Spleen (tissue), 11 donors: Measurements from ENCODE around the gene PACSIN3. TPM values are rescaled to one million over a fixed set of nuclear protein-coding genes. Genes with fewer than 3 reads are reported as not detected.

Experiments used
- DNase-seq: peaks from one replicate; pipeline ENCODE4 v3.0.0-alpha.2; 2020
- H3K27ac ChIP-seq, 8 donors: fragments of 200-600 bp; sonication (generic) in 7 of 8; 1 replicate in 4 of 8; 2 replicates in 4 of 8; pipeline versions ENCODE4 v1.5.0 to v1.8.0; 2016 to 2021; ENCODE audit warnings: inconsistent platforms in 4 of 8, mild to moderate bottlenecking in 4 of 8, moderate library complexity in 1 of 8
- H3K27me3 ChIP-seq, 7 donors: fragments of 200-600 bp; sonication (generic) in 6 of 7; replicated peaks in 1 of 7; 1 replicate in 4 of 7; 2 replicates in 3 of 7; pipeline versions ENCODE4 v1.5.0 to v1.8.0; 2016 to 2021; ENCODE audit warnings: inconsistent platforms in 3 of 7, mild to moderate bottlenecking in 1 of 7
- H3K36me3 ChIP-seq, 6 donors: fragments of 200-600 bp; sonication (generic) in 5 of 6; 1 replicate in 4 of 6; 2 replicates in 2 of 6; pipeline versions ENCODE4 v1.5.0 to v1.8.0; 2016 to 2021; ENCODE audit warnings: inconsistent platforms in 2 of 6
- H3K4me1 ChIP-seq, 6 donors: fragments of 200-600 bp; sonication (generic) in 5 of 6; 1 replicate in 3 of 6; 2 replicates in 3 of 6; pipeline versions ENCODE4 v1.5.0 to v1.8.0; 2016 to 2021; ENCODE audit warnings: inconsistent platforms in 3 of 6
- H3K4me3 ChIP-seq, 8 donors: fragments of 200-600 bp; sonication (generic) in 7 of 8; 1 replicate in 4 of 8; 2 replicates in 4 of 8; pipeline versions ENCODE4 v1.5.0 to v1.8.0; 2016 to 2021; ENCODE audit warnings: inconsistent platforms in 4 of 8, mild to moderate bottlenecking in 4 of 8, moderate library complexity in 2 of 8
- H3K9me3 ChIP-seq, 8 donors: fragments of 200-600 bp; sonication (generic) in 7 of 8; 1 replicate in 4 of 8; 2 replicates in 4 of 8; pipeline versions ENCODE4 v1.5.0 to v1.8.0; 2016 to 2021; ENCODE audit warnings: inconsistent platforms in 4 of 8
- POLR2A ChIP-seq, 3 donors: fragments of 450-650 bp; IDR thresholded peaks; one replicate each; pipeline ENCODE4 v1.5.1; 2017; ENCODE audit warnings: antibody characterized with exemption in 3 of 3, mild to moderate bottlenecking in 1 of 3
- POLR2AphosphoS5 ChIP-seq, 3 donors: sonication (generic); formaldehyde crosslinking; IDR thresholded peaks; one replicate each; pipeline ENCODE4 v1.5.1; 2017; ENCODE audit warnings: antibody characterized with exemption in 3 of 3
- WGBS, 5 donors: extraction: QIAGEN DNeasy Blood & Tissue Kit in 3 of 5; methylation state at CpG; one replicate each; pipeline versions ENCODE4 v1.1.5 to v1.1.7; 2013 to 2018; 5-methylcytosine and 5-hydroxymethylcytosine counted together
- intact Hi-C: fragments of 100-400 bp; cut with DNase I; formaldehyde crosslinking; loops from one replicate; pipeline ENCODE4 v1.15.0; 2023; ENCODE audit warnings: low total_unique reads
- microRNA-seq, 3 donors: library from miRNA; unstranded; fragments of <30 nt; microRNA quantifications; one replicate each; pipeline versions ENCODE4 to v1.1.0, GENCODE V29; 2019 to 2020
- polyA plus RNA-seq, 3 donors: library from polyadenylated mRNA; stranded (reverse); fragments of 200-250 nt; gene quantifications; one replicate each; pipeline ENCODE4 v1.2.1, GENCODE V29; 2013
- small RNA-seq, 4 donors: library from RNA; depleted of rRNA; stranded (forward); fragments of <200 nt; gene quantifications; one replicate each; pipeline ENCODE3, GENCODE V24; 2016
- total RNA-seq, 7 donors: library from RNA; depleted of rRNA in 3 of 7; stranded (reverse); fragments of >200 nt in 3 of 7; fragmentation: NEBNext Ultra II Directional in 4 of 7; extraction: Animal tissue kit (Norgen Biotek cat#: 25700) in 4 of 7; gene quantifications; one replicate each; pipeline versions ENCODE4 v1.1.0 to v1.2.1, GENCODE V29; 2016 to 2021
- TF ChIP-seq, protein P1 (sequence below), 11 experiments: fragments of 200-600 bp in 7 of 11; fragments of 450-650 bp in 4 of 11; sonication (generic) in 4 of 11; IDR thresholded peaks in 8 of 11; conservative IDR thresholded peaks in 3 of 11; 1 replicate in 7 of 11; 2 replicates in 4 of 11; pipeline versions ENCODE4 v1.4.0 to v1.8.0; 2016 to 2021; ENCODE audit warnings: antibody characterized with exemption in 11 of 11, inconsistent platforms in 4 of 11, mild to moderate bottlenecking in 1 of 11
- donor health status: healthy with polysubstance abuse.
- donor health status: DM: no; HTN: no; CAD: no; lungs with moderate emphysema.
- donor health status: DM: no; HTN: no; CAD: no.
- donor health status: Bipolar disorder and iron deficiency.
- donor health status: healthy.
- donor health status: DM: no; HTN: no; CAD: no.
- donor health status: DM: yes; HTN: yes; CAD: no.

PACSIN3 gene
- total and polyA plus RNA-seq, 10 donors = 1.2 to 13.0 (median 3.1) TPM

DNA sequence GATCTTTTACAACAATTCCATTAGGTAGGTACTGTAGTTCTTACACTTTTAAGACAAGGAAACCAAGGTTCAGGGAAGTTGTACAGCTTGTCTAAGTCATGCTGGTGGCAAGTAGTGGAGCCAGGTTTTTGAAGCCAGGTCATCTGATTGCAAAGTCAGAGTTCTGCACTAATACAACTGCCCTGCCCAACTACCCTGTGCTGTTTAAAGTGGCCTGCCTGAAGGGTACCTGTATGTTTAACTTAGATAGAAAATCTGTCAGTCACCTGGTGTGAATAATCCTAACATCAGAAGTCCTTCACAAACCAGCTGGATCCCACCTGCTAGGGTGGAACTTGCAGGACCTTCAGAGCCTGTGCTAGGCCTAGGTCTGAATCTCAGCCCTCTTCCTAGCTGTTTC lies 53.7 kb downstream of the PACSIN3 start:
- Histone ChIP-seq H3K4me1 (no peaks in the 10 kb centered on the region), H3K27ac (no peak overlapping the region), H3K27me3 (no peaks in the 10 kb centered on the region), H3K9me3 (no peaks in the 10 kb centered on the region), H3K36me3 (peaks cover 0 to 8% (median 3%) of the 10 kb centered on the region in 6 donors), H3K4me3 (no peak overlapping the region)
- DNase-seq = no peak
- intact Hi-C loops = no loop called here
- no peak for TF ChIP-seq POLR2A (IDR thresholded peaks at IDR 0.05)
- TF ChIP-seq, protein P1, sequence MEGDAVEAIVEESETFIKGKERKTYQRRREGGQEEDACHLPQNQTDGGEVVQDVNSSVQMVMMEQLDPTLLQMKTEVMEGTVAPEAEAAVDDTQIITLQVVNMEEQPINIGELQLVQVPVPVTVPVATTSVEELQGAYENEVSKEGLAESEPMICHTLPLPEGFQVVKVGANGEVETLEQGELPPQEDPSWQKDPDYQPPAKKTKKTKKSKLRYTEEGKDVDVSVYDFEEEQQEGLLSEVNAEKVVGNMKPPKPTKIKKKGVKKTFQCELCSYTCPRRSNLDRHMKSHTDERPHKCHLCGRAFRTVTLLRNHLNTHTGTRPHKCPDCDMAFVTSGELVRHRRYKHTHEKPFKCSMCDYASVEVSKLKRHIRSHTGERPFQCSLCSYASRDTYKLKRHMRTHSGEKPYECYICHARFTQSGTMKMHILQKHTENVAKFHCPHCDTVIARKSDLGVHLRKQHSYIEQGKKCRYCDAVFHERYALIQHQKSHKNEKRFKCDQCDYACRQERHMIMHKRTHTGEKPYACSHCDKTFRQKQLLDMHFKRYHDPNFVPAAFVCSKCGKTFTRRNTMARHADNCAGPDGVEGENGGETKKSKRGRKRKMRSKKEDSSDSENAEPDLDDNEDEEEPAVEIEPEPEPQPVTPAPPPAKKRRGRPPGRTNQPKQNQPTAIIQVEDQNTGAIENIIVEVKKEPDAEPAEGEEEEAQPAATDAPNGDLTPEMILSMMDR (IDR thresholded peaks at IDR 0.05 in 8 of 11, conservative IDR thresholded peaks at IDR 0.05 in 3 of 11) = no peak

DNA sequence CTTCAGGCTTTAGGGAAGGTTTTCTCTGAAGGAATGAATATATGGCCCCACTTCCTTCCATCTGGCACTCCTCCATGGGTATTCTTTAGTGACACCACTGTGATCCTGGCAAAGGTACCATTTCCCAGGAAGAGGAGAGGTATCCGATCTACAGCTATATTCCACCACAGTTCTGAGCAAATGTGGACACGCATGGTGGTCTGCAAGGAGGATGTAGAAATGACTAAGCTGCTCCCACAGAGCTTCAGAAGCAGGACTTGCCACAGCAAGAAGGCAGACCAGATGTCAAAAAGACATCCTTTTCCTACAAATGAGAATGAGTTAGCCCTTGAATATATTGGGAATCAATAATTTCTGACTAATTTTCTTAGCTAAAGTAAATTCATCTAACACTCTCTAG lies 55.1 kb downstream of the PACSIN3 start:
- Histone ChIP-seq H3K4me3 (no peak overlapping the region), H3K9me3 (no peaks in the 10 kb centered on the region), H3K36me3 (no peaks in the 10 kb centered on the region), H3K27me3 (no peaks in the 10 kb centered on the region), H3K27ac (no peak overlapping the region), H3K4me1 (no peaks in the 10 kb centered on the region)
- DNase-seq = no peak
- 66 to 98% (median 87%) methylated on average over 2 of the region's 2 CpGs for WGBS, 5 donors
- intact Hi-C loops = no loop called here
- TF ChIP-seq POLR2AphosphoS5 (IDR thresholded peaks at IDR 0.05) = no peak
- no peak for TF ChIP-seq POLR2A (IDR thresholded peaks at IDR 0.05)
- TF ChIP-seq, protein P1 (IDR thresholded peaks at IDR 0.05 in 8 of 11, conservative IDR thresholded peaks at IDR 0.05 in 3 of 11) = no peak

DNA sequence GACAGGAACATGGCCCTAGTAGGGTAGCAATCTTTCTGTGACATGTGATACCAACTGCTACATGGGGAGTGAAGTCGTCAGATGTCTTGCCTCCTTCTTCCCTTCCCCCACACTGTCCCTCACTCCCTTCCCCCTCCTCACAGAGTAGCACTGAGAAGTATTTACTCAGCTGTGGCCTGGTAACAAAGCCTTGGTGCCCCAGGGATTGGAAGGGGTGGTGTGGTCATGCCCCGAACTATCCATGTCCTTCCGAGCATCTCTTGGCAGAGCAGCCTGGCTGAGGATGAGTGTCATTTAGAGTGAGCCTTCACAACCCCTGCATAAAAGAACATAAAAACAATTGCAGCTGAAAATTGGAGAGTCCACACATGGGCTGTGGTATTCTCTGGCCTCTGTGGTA lies 55.7 kb downstream of the PACSIN3 start:
- Histone ChIP-seq H3K27ac (no peak overlapping the region), H3K4me3 (no peak overlapping the region), H3K36me3 (no peaks in the 10 kb centered on the region), H3K4me1 (no peaks in the 10 kb centered on the region), H3K27me3 (no peaks in the 10 kb centered on the region), H3K9me3 (no peaks in the 10 kb centered on the region)
- 79 to 93% (median 89%) methylated on average over 3 of the region's 3 CpGs for WGBS, 5 donors
- TF ChIP-seq, protein P1 (IDR thresholded peaks at IDR 0.05 in 8 of 11, conservative IDR thresholded peaks at IDR 0.05 in 3 of 11) = no peak
- TF ChIP-seq POLR2AphosphoS5 (IDR thresholded peaks at IDR 0.05) = no peak
- no peak for TF ChIP-seq POLR2A (IDR thresholded peaks at IDR 0.05)
- DNase-seq = no peak
- intact Hi-C loops = no loop called here

Small RNAs within 50 kb of the gene (microRNA-seq; reads per million reads assigned to microRNA genes)
- 0 reads per million in 3 donors for gene MIR6745

Small RNAs within 50 kb of the gene (small RNA-seq; reads per million reads assigned to genes)
- gene MIR6745 = 0 reads per million in 4 donors

Other genes with a start within 250 kb of the PACSIN3 start
- 10 to 100 TPM; 10.9 to 23.0 (median 16.2) TPM for gene CSTPP1, start 249.7 kb downstream of the PACSIN3 start, total RNA-seq
- gene CSTPP1, start 249.7 kb downstream of the PACSIN3 start, polyA plus RNA-seq = 10 to 100 TPM in 1 of 3 donors, 1 to 10 TPM in 2; 8.6 to 10.8 (median 9.8) TPM
- 100 to 1,000 TPM in 4 of 7 donors, 10 to 100 TPM in 3; 83.3 to 216 (median 109) TPM for gene ARFGAP2, start 9.6 kb downstream of the PACSIN3 start, total RNA-seq
- gene ARFGAP2, start 9.6 kb downstream of the PACSIN3 start, polyA plus RNA-seq = 10 to 100 TPM; 46.7 to 79.9 (median 56.1) TPM
- gene DDB2, start 28.5 kb upstream of the PACSIN3 start, total RNA-seq = 10 to 100 TPM; 29.5 to 66.3 (median 42.5) TPM
- 100 to 1,000 TPM in 1 of 3 donors, 10 to 100 TPM in 2; 49.4 to 173 (median 72.7) TPM for gene DDB2, start 28.5 kb upstream of the PACSIN3 start, polyA plus RNA-seq
- gene ACP2, start 62.4 kb upstream of the PACSIN3 start, total RNA-seq = 100 to 1,000 TPM in 2 of 7 donors, 10 to 100 TPM in 5; 43.9 to 113 (median 59.8) TPM
- 10 to 100 TPM; 18.9 to 34.4 (median 19.9) TPM for gene ACP2, start 62.4 kb upstream of the PACSIN3 start, polyA plus RNA-seq
- gene NR1H3, start 71.6 kb upstream of the PACSIN3 start, total RNA-seq = 100 to 1,000 TPM in 5 of 7 donors, 10 to 100 TPM in 2; 59.1 to 129 (median 119) TPM
- gene NR1H3, start 71.6 kb upstream of the PACSIN3 start, polyA plus RNA-seq = 100 to 1,000 TPM; 136 to 227 (median 219) TPM
- 10 to 100 TPM; 53.6 to 82.4 (median 70.1) TPM for gene MADD, start 83.7 kb upstream of the PACSIN3 start, total RNA-seq
- gene MADD, start 83.7 kb upstream of the PACSIN3 start, polyA plus RNA-seq = 10 to 100 TPM; 15.7 to 35.0 (median 26.1) TPM
- 1 to 10 TPM in 5 of 7 donors, under 1 TPM in 2; 0.91 to 4.7 (median 1.5) TPM for gene MYBPC3, start 166.3 kb upstream of the PACSIN3 start, total RNA-seq
- gene MYBPC3, start 166.3 kb upstream of the PACSIN3 start, polyA plus RNA-seq = 1 to 10 TPM in 2 of 3 donors, under 1 TPM in 1; 0.49 to 2.2 (median 1.4) TPM
- gene SPI1, start 192.1 kb upstream of the PACSIN3 start, total RNA-seq = 100 to 1,000 TPM in 6 of 7 donors, 10 to 100 TPM in 1; 95.7 to 366 (median 198) TPM
- gene SPI1, start 192.1 kb upstream of the PACSIN3 start, polyA plus RNA-seq = 100 to 1,000 TPM in 1 of 3 donors, 10 to 100 TPM in 2; 84.2 to 128 (median 91.8) TPM
- 10 to 100 TPM; 26.3 to 48.4 (median 43.2) TPM for gene SLC39A13, start 222.2 kb upstream of the PACSIN3 start, total RNA-seq
- 10 to 100 TPM; 21.7 to 40.2 (median 26.0) TPM for gene SLC39A13, start 222.2 kb upstream of the PACSIN3 start, polyA plus RNA-seq
- 10 to 100 TPM; 59.7 to 80.8 (median 66.4) TPM for gene PSMC3, start 240.0 kb upstream of the PACSIN3 start, total RNA-seq
- gene PSMC3, start 240.0 kb upstream of the PACSIN3 start, polyA plus RNA-seq = 100 to 1,000 TPM in 1 of 3 donors, 10 to 100 TPM in 2; 64.3 to 105 (median 90.0) TPM